AG20443 (cell line): Measurements from ENCODE around the gene NREP.
A peak's percentile ranks its signal among the peaks of the same experiment; 100 is the strongest.

ENCODE experiments used
- DNase-seq: peaks from one replicate; pipeline ENCODE4 v3.0.0; 2012; ENCODE audit warnings: low spot score, mixed read lengths

NREP gene, protein sequence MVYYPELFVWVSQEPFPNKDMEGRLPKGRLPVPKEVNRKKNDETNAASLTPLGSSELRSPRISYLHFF

DNA sequence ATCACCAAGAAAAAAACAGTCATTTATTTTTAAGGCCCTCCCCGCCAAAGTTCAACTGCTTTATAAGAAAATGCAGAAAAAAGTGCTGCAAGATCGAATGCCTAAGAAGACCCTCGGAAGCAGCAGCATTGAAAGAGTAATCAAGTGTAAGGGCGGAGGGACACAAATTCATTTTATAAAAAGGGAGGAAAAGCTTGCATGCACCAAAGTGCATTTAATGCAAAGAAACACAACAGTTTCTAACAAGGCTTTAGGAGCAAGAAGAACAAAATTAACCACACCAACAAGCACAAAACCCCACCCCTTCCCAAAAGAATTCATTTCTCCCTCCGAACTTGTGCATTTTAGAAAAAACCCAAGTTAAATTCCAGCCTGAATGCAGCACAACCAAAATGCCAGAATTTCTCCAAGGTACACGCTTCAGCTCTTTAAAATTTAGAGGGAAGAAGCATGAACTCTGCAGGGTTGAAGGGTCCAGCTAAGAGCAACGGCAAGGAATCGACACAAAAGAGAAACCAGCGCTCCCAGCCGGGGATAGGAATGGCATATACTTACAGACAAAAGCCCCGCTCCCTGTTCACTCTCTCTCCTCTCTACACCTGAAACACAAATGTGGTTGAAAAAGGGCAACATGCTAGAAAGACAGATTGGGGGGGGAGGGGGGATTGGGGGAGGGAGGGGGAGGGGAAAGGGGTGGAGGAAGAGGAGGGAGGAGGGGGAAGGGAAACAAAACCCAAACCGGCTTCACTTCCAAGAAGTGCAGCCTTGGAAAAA lies at the start of gene NREP:
Gene NREP, minus strand, starts transcription at position 614 of the 774 bp plus-strand sequence. CDS start 1,422 bp downstream, outside the sequence.
- DNase-seq = no peak

DNA sequence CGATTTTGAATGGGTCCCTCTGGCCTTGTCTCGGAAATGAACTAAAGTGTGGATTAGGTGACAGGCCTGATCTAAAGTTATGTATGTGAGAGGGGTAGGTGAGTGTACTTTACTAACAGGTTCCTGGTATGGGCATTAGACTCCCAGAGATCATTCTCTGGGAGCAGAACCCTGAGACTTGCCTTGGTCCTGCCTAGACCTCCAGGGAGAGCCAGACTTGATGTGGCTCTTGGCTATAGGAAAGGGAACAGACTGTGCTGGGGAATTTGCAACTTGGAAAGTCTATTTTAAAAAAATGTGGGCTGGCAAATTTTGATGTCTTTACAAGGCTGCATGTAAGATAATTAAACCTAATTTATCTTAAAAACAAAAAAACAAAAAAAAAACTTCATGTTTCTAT lies 49.8 kb upstream of the NREP start:
- no peak for DNase-seq

DNA sequence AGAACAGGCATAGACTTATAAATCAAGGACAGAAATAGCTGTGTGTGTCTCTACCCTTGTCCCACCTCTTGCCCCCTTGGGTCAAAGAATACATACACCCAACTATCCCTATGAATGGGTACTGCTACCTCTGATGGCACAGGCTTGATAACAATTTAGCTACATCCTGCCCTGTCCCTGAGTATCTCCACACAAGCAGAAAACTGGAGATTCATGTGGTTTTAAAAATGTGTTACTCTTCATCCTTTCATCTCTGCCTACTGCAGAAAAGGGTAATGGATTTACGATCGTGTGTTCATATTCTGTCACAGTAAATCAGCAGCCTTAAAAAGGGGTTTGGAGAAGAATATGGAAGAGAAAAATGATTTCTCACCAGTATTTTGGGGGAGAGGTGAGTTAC lies 49.2 kb upstream of the NREP start:
- DNase-seq = no peak

DNA sequence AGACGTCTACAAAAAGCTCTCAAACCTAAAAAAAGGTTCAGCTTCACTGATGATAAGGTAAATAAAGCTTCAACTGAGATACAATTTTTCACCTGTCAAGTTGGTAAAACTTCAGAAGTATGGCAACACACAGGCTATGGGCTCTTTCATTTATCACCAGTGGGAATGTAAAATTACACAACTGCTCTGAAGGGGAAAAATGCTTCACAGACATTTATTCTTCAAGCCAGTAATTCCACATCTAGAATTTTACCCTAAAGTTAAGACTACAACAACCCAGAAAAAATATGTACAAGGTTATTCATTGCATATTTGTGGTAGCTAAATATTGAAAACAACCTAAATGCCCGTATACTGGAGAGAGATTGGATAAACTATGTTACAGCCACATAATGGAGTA lies 48.1 kb upstream of the NREP start:
- DNase-seq = no peak

DNA sequence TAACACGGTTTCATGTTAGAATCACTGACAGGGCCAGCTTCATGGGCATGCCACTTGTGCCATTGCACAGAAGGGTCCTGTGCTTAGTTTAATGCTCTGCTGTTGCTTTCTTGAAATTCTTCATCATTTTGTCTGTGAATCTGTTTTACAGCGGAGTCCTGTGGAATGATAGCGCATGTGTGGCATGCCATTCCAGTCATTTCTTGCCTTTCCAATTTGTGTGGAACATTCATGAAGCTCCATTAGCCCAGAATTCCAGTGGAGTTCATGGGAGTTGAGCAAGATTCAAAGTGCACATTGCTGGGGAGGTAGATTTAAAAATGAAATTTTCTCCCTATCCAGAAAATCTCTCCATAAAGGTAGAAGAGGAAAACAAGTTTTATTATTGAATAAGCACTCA lies 43.4 kb upstream of the NREP start:
- DNase-seq = no peak

DNA sequence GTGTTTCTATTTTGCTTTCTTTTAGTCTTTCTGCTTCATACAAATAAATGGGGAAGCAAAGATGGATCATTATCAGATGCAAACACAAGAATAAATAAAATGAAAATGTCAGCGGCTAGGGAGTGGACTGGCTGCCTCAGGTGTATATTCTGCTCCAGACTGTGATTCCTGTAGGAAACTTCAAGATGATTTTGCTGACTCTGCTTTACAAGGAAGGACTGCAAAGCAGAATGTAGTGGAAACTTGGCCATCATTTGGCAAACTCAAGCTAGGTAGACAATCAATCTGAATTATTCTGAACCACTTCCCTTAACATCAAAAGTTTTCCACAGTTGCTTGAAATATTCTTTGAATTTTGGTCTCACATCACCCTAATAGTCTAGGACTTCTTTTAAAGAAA lies 38.1 kb upstream of the NREP start:
- no peak for DNase-seq

DNA sequence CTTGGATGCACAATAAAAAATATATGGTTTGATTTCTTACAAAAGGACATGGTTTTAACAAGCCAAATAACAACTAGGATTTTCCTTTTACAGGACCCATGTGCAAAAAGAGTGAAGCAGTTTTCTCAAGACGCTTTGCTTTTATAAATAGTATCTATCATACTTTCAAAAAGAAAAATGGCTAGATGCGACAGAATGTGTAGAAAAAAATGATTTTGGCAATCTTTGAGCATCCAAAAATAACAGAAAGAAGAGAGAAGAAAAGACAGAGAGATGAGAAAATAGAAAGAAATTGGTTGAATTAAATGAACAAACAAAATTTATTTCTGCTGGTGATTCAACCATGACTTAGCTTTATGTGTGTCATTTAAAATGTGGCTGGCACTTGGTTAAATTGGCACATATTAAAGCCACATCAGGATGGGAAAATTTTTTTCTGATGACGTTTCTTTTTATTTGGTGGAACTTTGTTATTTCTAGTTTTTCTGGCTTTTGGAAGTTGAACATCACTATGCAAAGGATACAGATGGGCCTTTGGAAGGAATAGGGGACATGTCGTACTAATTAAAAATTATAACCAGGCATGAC lies 35.6 kb upstream of the NREP start:
- DNase-seq = peak; percentile 47

DNA sequence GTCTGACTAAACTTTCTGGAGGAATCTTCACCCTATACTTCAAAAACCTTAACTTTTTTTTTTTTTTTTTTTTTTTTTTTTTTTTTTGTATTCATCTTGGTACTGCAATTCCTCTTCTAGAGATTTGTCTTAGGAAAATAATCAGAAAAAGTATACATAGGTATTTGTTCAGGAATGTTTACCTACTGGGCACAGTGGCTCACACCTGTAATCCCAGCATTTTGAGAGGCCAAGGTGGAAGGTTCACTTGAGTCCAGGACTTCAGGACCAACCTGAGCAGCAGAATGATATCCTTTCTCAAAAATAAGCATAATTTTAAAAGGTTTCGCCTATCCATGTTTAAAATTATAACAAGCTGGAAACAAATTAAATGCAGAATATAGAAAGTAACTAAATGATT lies 33.3 kb upstream of the NREP start:
- DNase-seq = no peak

DNA sequence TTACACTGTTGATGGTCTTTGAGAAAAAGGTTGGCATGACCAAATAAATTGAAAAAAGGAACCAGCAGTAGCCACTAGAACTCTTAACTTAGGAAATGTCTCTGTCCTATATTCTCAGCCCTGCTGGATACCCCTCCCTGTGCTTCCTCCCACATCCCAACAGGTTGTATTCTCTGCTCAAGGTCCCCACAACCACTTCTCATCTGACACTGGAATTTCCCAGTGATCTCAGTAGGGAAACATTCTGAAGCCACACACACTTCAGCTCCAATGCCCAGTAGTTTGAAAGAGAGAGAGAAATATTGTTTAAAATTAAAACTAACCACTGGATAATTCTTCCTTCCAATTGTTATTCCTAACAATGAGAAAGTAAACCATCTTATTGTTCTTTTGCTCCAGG lies 30.0 kb upstream of the NREP start:
- DNase-seq = no peak

DNA sequence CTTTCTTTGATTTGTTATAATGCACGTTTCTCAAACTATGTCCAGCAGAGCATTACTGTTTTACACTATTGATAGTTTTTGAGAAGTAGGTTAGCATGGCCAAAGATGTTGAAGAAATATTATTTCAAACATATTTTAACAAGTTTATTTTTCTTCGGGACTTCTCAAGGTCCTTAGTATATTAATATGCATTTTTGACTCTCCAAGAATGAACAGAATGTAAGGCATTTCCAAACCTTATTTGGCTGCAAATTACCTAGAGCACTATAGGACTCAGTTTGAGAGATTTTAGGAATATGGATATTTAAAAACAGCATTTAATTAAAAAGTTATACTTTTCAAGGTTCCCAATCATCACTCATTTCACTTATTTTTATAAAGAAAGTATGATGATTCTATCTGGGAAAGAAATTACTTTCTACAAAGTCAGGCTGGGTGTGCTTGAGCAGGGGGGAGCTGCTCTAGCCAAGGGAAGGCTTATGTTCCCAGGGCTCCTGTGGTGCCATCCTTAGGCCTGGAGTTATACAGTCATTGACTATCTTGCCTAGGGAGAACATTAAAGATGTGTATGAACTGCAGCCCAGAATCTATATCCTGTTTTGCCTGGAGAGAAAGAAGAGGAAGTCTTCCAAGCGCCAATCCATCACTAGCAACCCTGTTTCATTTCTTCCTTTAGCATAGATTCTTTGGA lies 27.6 kb upstream of the NREP start:
- no peak for DNase-seq

DNA sequence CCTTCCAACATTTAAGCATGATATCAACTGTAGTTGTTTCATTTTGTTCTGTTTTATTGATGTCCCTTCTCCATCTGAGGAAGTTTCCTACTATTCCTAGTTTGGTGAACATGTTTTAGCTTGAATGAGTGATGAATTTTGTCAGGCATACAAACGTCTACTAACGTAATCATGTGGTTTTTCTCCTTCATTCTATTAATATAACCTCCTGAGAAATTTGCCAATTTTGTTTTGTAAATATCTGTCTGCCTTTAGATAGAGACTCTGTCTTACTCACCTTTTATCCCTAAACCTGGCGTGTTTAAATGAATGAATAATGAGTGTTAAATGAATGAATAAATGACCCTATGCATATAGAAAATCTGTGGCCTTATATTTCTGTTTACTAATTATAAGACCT lies 26.5 kb upstream of the NREP start:
- DNase-seq = no peak

DNA sequence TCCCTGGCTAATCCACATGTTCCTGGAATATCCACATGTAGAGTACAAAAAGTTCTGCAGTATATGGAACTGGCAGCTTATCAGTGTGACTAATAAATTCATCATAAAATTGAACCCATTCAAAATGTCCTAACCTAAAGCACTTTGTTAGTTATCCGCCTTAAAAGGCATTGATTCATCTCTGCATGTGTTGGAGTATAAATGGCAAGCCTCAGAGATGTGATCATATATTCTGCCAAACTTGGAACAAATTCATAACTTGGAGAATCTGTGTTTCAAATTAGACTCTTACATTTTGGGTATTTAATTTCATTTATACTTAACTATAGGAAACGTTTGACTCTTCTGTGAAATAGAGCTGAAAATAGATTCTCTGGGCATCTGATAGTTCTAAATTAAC lies 25.2 kb upstream of the NREP start:
- no peak for DNase-seq

DNA sequence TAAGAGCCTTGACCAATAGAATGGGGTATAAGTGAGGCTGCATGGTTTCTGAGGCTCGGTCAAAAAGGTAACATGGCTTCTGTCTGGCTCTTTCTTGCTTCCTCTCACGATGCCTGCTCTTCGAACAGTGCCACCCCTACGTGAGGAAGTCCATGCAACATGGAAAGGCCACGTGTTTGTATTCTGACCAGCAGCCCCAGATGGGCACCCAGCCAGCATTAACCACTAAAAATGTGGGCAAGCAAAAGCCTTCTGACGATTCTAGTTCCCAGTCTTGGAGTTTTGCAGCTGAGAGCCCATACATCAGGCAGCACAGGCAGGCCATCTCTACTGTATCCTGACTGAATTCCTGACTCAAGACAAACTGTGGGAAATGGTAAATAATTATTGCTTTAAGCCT lies 24.2 kb upstream of the NREP start:
- DNase-seq = no peak

DNA sequence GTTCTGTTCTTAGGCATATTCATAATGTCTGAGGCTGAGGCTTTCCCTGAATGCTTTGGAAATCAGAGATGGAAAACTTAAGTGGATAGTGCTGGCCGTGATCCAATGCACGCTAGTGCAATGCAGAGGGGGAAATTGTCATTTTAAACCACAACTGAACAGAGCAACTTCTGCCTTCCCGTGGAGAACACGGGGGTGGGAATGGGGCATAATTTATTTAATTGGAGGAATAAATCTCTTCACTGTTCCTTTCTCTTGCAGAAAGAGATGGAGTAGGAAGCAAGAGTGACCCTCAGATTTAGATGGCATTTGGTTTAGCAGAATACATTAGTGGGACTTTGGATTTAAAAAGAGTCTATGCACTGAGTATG lies 22.9 kb upstream of the NREP start:
- peak; percentile 25 for DNase-seq

DNA sequence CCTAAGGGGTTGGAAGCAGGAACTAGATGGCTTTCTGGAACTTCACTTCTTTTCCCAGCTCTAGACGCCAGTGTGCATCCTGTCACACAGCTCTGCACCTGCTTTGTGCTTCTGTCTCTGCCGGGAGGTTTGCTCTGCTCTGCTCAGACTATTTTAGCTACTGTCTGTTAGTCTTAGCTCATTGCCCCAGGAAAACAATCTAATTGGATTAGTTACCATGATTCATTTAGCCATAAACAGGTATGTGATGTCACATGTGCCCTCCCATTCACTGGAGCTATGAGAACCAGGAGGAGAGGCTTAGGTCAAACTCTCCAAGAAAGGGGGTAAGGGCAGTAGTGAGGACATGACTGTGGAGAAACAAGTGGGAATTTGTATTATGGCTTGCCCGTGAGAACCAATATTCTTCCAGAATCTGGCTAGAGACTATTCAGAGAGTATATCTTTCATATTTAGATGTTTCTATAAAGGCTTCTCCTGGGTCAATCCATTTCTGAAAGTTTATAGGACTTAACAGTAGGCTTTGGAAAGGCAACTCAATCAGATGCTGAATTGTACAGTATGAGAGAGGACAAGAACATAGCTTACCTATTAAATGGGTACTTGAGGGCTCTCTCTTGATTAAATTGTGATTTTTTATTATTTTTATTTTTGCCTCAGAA lies 22.4 kb upstream of the NREP start:
- no peak for DNase-seq

DNA sequence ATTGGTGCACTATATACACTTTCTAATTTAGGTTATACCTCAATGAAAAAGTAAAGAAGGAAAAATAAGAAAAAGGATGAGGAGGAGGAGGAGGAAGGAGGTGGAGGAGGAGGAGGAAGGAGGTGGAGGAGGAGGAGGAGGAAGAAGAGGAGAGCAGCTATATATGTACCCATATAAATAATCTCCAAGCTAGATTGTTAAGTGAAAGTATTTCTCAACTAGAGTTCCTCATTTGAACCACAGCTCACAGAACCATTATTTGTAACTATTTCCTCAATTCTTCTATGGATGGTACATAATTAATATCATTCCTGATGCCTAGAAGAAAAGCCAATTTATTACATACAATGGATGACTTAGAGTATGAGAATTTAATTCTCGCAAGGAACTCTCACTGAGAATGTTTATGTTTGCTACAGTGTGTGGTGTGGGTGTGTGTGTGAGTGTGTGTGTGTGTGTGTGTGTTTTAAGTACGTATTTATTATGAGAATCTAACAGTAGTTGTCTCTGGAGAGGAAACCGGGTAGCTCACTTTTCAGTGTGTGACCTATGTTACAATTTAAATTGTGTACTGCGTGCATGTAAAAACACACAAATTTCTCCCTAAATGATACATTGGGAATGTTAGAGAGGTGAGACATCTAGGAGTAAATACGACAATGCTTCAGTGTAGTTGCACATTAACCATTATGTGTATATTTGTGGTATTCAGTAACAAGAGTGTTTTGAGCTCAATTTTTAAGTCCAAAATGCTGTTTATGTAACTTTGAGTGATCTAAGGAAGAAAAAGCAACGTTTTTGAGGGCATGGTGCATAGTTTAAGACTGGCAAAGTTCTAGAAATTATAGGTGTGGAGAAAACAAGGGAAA lies 20.2 kb upstream of the NREP start:
- no peak for DNase-seq

DNA sequence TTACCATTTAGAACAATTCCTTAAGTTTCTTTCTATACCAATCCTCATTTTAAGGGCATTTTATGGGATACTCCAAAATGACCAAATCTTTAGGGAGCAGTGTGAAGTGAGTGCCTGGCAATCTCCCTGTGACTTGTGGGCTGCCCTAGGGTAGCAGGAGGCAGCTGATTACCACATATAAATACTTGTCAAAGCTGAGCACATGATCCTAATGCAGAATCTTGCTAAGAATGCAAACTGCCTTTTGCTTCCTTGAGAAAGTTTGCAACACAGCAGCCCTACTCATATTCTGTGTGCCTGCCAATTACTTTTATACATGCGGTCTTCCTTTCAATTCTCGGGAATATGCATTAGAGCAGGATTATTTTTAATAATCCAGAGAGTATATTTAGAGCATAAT lies 18.2 kb upstream of the NREP start:
- no peak for DNase-seq

DNA sequence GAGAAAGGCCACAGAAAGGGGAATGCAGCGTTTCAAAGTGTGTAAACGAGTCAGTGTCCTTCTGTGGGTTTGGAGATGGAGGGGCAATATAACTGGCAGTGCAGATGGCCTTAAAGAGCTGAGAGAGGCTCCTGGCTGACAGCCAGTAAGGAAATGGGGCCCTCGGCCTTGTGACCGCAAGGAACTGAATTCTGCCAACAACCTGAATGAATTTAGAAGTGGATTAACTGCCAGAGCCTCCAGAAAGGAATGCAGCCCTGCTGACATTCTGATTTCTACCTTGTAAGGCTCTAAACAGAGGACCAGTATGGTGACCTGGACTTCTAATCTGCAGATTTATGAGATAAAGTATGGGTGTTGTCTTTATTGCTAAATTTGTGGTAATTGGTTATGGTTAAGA lies 17.5 kb upstream of the NREP start:
- DNase-seq = no peak

DNA sequence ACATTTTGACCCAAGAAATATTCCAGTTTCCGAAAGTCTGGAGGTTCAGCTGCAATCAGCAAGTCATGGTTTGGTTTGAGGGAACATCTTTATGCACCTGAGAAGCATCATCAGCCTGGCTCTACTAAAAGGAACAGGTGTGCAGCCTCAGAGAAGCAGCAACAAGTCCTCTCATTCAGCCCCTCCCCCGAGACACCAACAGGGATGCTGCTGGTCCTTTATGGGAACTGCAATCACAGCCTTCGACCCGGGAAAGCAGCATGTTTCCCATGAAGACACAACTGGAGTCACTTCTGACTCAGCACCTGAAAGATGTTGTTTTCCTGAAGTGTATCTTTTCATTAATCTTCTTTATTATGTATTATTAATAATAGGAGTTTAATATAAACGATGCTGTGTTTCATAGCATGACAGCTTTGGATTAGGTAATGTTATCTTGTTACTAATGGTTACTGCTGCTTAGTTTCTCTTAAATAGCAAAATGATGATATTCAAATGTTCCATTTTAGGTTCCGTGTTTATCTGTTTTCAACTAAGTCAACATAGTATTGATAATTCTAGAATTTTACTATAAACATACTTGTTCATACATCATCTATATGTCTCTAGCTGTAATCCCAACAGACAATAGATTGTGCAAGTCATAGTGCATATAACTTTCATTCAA lies 15.6 kb upstream of the NREP start:
- peak; percentile 20 for DNase-seq

DNA sequence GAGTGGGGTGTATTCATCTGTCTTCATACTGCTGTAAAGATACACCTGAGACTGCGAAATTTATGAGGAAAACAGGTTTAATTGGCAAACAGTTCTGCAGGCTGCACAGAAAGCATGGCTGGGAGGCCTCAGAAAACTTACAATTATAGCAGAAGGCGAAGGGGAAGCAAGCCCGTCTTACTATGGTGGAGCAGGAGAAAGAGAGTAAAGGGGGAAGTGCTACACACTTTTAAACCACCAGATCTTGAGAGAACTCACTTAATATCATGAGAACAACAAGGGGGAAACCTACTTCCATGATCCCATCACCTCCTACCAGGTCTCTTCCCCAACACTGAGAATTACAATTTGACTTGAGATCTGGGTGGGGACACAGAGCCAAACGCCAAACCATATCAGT lies 12.5 kb upstream of the NREP start:
- no peak for DNase-seq
